GM18499 (cell line): ENCODE results near the gene SH3BP5.

Experiments
- ATAC-seq: cut with Tn5 transposase; IDR thresholded peaks from one replicate; pipeline ENCODE4 v1.9.1; 2021; ENCODE audit warnings: moderate number of reproducible peaks; ENCODE audit not compliant: insufficient read depth, unreplicated experiment

The SH3BP5 gene

GRCh38 chr3:15262021-15262420 lies 70.4 kb downstream of the SH3BP5 start:
- no peak for ATAC-seq

- ATAC-seq, result no peak
Observed at GRCh38 chr3:15261274-15261673, 71.1 kb downstream of the SH3BP5 start.

GRCh38 chr3:15260531-15260930 lies 71.9 kb downstream of the SH3BP5 start:
- ATAC-seq, result no peak

- no peak for ATAC-seq
Observed at GRCh38 chr3:15258720-15259119, 73.7 kb downstream of the SH3BP5 start.

- ATAC-seq, result no peak
Observed at GRCh38 chr3:15256861-15257341, 75.5 kb downstream of the SH3BP5 start.

GRCh38 chr3:15255215-15255614 lies 77.2 kb downstream of the SH3BP5 start:
- ATAC-seq, result no peak

- ATAC-seq, result no peak
Observed at GRCh38 chr3:15253023-15253697, 79.2 kb downstream of the SH3BP5 start.

GRCh38 chr3:15246186-15246585 lies 86.2 kb downstream of the SH3BP5 start:
- ATAC-seq, result no peak

GRCh38 chr3:15243822-15244482 lies 88.4 kb downstream of the SH3BP5 start:
- no peak for ATAC-seq

GRCh38 chr3:15241341-15241740 lies 91.0 kb downstream of the SH3BP5 start:
- no peak for ATAC-seq

- ATAC-seq, result no peak
Observed at GRCh38 chr3:15229262-15229661, 103.1 kb downstream of the SH3BP5 start.

GRCh38 chr3:15228147-15228546 lies 104.2 kb downstream of the SH3BP5 start:
- ATAC-seq, result no peak

GRCh38 chr3:15223685-15224572 lies 108.5 kb downstream of the SH3BP5 start:
- no peak for ATAC-seq

GRCh38 chr3:15221574-15222217 lies 110.7 kb downstream of the SH3BP5 start:
- no peak for ATAC-seq

- no peak for ATAC-seq
Observed at GRCh38 chr3:15220661-15221060, 111.7 kb downstream of the SH3BP5 start.

- ATAC-seq, result no peak
Observed at GRCh38 chr3:15220056-15220455, 112.3 kb downstream of the SH3BP5 start.

GRCh38 chr3:15218689-15219088 lies 113.7 kb downstream of the SH3BP5 start:
- ATAC-seq, result no peak

GRCh38 chr3:15217841-15218267 lies 114.5 kb downstream of the SH3BP5 start:
- ATAC-seq, result no peak

GRCh38 chr3:15217011-15217671 lies 115.2 kb downstream of the SH3BP5 start:
- ATAC-seq, result no peak

- ATAC-seq, result no peak
Observed at GRCh38 chr3:15216501-15216900, 115.9 kb downstream of the SH3BP5 start.
